Stimulated activated CD4-positive, alpha-beta T cell treated with anti-CD3 and anti-CD28 coated beads, Interleukin-4, amount 100 ng/mL, for 48 hours (primary cell): ENCODE results near the gene STPG3.
A peak's percentile ranks its signal among the peaks of the same experiment; 100 is the strongest.

Experiments used
- DNase-seq, 2 donors: peaks; one replicate each; pipeline ENCODE4 v3.0.0-alpha.2; 2020; ENCODE audit warnings: low read depth in 2 of 2

The STPG3 gene

DNA sequence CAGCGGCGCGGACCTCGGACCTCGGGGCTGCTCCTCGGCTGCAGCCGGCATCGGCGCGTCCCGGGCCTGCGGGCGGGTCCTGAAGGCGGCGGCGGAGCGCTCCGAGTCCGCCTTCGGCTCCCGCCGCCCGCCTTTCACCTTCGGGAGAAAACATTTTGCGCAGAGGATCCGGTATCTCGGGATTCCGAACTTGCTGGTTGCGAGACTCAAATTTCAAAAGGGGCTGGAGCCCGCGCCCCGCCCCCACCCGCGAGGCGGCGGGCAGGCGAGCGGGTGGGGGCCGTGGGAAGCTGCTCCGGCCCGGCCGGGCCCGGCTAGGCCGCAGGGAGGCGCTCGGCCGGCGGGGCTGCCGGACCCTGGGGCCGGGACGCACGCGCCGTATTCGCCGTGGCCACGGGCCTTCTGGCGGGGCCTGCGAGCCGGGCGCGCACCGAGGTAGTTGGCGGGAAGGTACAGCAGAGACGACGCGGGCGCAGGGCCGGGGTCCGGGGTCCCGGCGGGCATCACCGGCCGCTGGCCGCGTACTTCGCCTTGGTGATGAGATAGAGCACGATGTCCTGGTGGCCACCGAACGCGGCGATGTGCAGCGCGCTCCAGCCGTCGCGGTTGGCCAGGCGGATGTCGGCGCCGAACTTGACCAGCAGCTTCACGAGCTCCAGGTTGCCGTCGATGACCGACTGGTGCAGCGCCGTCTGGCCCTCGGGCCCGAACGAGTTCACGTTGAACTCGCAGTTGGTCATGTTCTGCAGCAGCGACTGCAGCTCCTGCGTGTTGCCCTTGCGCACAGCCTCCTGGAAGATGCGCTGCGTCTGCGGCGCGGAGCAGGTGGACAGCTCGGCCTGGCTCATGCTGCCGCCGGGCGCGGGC, 50.2 kb downstream of the STPG3 start:
- no peak for DNase-seq

GRCh38 chr9:137302118-137302448, 51.0 kb downstream of the STPG3 start, which contains the start of gene NRARP:
Gene NRARP, minus strand, starts transcription at chr9:137302271. Its CDS starts 343 bp downstream, at chr9:137301928.
- peak; percentile 88 for DNase-seq

GRCh38 chr9:137302449-137303150, 51.5 kb downstream of the STPG3 start:
- no peak for DNase-seq
